GM21737 (cell line): ENCODE results near the gene NID1.
"Not testable (repeated sequence)": the region's sequence is repeated elsewhere in the genome, so short reads cannot be mapped to it uniquely, and the experiment has no call there.

ENCODE experiments used
- ATAC-seq: cut with Tn5 transposase; IDR thresholded peaks from one replicate; pipeline ENCODE4 v1.9.1; 2021; ENCODE audit warnings: mild to moderate bottlenecking, moderate library complexity; ENCODE audit not compliant: unreplicated experiment

The NID1 gene

GRCh38 chr1:236000781-236001180 is 64.1 kb downstream of the NID1 start:
- ATAC-seq: no peak

GRCh38 chr1:235999259-235999925 is 65.5 kb downstream of the NID1 start:
- peak; percentile 79 for ATAC-seq

- peak; percentile 27 for ATAC-seq
Observed at GRCh38 chr1:235998812-235999211, 66.1 kb downstream of the NID1 start.

GRCh38 chr1:235997931-235998330 is 67.0 kb downstream of the NID1 start:
- ATAC-seq: no peak

- no peak for ATAC-seq
Observed at GRCh38 chr1:235997049-235997448, 67.8 kb downstream of the NID1 start.

GRCh38 chr1:235996048-235996785 is 68.7 kb downstream of the NID1 start:
- ATAC-seq: no peak

- ATAC-seq: no peak
Observed at GRCh38 chr1:235995511-235995910, 69.4 kb downstream of the NID1 start.

- no peak for ATAC-seq
Observed at GRCh38 chr1:235993652-235994051, 71.2 kb downstream of the NID1 start.

GRCh38 chr1:235992868-235993267 is 72.0 kb downstream of the NID1 start:
- ATAC-seq: no peak

- ATAC-seq: no peak
Observed at GRCh38 chr1:235992346-235992745, 72.5 kb downstream of the NID1 start.

- no peak for ATAC-seq
Observed at GRCh38 chr1:235990330-235990795, 74.5 kb downstream of the NID1 start.

GRCh38 chr1:235989105-235989504 is 75.8 kb downstream of the NID1 start:
- no peak for ATAC-seq

- ATAC-seq: peak; percentile 68
Observed at GRCh38 chr1:235986869-235987268, 78.0 kb downstream of the NID1 start.

- ATAC-seq: no peak
Observed at GRCh38 chr1:235984041-235984825, 80.7 kb downstream of the NID1 start.

GRCh38 chr1:235980976-235981375 is 83.9 kb downstream of the NID1 start:
- ATAC-seq: no peak

GRCh38 chr1:235979716-235980333 is 85.1 kb downstream of the NID1 start:
- ATAC-seq: no peak

- ATAC-seq: no peak
Observed at GRCh38 chr1:235979176-235979575, 85.7 kb downstream of the NID1 start.

- no peak for ATAC-seq
Observed at GRCh38 chr1:235976490-235976889, 88.4 kb downstream of the NID1 start.

- ATAC-seq: no peak
Observed at GRCh38 chr1:235974616-235975015, 90.3 kb downstream of the NID1 start.

- not testable (repeated sequence) for ATAC-seq
Observed at GRCh38 chr1:235972691-235973090, 92.2 kb downstream of the NID1 start.

- ATAC-seq: peak; percentile 35
Observed at GRCh38 chr1:235972311-235972689, 92.6 kb downstream of the NID1 start.
